Myocyte (in vitro differentiated cells): ENCODE measurements around the gene KATNA1. TPM values are rescaled to one million over a fixed set of nuclear protein-coding genes. Genes with fewer than 3 reads are reported as not detected.
"Not testable (repeated sequence)": the region's sequence is repeated elsewhere in the genome, so short reads cannot be mapped to it uniquely, and the experiment has no call there.

Experiments
- DNase-seq: peaks from one replicate; pipeline ENCODE4 v3.0.0-alpha.2; 2012; ENCODE audit warnings: low read depth
- polyA plus RNA-seq: library from polyadenylated mRNA; unstranded; fragments of >200 nt; gene quantifications from one replicate; pipeline ENCODE4 v1.2.1, GENCODE V29; 2012; ENCODE audit warnings: missing spikeins
- total RNA-seq: library from RNA; depleted of rRNA; stranded (reverse); fragments of >200 nt; gene quantifications from 2 replicates; pipeline ENCODE4 v1.2.3, GENCODE V29; 2014

KATNA1 gene
- total RNA-seq = 17.3 and 17.9 TPM in 2 replicates
- polyA plus RNA-seq = 13.1 TPM

DNA sequence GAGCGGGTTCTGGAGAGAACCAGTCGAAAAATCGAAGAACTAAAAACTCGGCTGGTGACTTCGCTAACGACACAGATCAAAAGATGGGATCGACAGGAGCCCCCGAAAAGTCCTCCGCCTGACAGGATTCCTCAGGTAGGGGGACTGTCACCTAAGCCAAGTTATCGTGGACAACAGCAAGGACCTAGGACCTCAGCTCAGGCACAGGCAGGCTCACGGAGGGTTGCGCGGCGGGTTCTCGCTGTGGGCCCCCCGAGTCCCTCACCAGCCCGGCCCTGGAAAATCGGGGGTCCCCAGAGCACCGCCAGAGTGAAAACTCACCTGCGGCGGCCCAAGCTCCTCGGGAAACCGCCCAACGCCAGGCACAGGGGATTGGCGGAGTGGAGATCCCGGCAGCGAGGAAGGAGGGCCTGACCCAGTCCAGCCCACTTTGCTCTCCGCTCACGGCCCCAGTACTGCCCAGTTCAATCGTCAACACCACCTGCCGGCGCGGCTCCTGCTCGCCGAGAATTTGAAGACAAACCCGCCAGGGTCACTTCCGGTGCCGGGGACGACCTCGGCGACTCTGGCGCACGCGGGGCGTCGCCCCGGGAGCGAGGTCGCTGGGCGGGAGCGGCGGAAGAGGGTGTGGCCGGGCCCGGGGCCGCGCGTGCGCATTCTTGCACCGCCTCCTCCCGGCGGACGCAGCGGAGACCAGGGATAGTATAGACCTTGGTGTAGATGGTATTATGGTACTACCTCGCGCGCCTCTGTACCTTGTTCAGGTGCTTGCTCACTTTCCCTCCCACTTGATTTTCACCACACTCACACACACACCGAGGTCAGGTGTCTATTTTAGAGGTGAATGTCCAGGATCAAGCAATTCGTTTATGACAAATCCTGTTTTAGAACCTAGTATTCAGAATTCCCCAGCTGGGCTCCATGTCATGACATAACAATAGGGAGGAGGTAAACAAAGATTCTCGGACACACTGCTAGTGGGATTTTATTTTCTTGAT, at the start of gene KATNA1:
Gene KATNA1, minus strand, starts transcription at position 567 of the 998 bp plus-strand sequence. CDS start 10,167 bp downstream, outside the sequence.
- DNase-seq = peak; percentile 84

DNA sequence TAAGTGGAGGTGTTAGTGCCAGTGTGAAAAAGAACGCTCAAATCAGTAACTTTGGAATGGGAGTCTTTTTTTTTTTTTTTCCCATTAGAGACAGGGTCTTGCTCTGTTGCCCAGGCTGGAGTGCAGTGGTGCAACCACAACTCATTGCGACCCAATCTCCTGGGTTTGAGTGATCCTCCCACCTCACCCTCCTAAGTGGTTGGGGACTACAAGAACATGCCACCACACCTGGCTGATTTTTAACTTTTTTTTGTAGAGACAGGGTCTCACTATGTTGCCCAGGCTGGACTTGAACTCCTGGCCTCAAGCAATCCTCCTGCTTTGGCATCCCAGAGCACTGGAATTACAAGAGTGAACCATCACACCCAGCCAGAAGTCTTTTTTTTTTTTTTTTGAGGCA, 49.7 kb upstream of the KATNA1 start:
- no peak for DNase-seq

DNA sequence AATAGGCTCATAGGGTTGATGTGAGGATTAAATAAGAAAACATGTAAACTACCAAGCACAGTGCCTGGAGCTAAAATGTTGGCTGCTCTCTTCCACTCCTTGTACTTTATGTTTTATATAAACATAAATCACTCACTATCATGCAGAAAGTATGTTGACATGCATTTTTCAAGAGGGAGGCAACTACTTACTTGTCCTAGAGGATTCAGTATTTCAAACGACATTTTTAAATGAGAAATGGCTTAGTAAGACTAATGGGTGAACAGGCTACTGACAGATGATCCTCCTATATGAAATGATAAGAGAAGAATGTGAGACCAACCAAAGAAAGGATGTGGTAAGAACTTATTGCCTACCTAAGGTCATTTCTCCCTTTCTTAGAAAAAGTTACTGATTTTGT, 48.4 kb upstream of the KATNA1 start:
- no peak for DNase-seq

DNA sequence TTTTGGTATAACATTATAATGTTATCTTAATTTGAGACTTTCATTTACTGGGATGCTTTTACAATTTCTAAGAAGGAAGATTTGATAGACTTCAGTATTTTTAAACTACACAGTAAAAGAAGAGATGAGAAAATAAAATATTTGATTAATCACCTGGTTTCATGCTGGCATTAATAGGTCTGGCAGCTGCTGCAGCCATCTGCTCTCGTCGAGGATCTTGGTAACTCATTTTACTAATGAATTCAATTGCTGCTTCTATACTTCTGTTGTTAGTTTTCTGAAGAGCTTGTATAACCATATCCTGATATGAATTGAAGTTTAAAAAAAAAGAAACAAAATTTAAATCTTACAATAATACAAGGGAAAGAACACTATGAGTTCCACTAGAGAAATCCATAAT, 46.4 kb upstream of the KATNA1 start:
- DNase-seq = no peak

DNA sequence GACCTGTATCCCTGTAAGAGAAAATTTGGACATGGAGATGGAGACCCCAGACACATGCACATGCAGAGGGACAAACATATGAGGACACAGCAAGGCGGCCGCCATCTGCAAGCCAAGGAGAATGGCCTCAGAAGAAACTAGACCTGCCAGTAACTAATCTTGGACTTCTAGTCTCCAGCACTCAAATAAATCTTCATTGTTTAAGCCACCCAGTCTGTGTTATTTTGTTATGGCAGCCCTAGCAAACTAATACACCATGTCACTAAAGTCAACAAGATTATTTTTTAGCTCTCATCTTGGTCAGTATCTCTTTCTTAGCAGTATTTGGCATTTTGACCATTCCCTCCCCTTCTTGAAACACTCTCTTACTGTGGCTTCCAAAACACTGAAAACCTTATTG, 42.7 kb upstream of the KATNA1 start:
- no peak for DNase-seq

DNA sequence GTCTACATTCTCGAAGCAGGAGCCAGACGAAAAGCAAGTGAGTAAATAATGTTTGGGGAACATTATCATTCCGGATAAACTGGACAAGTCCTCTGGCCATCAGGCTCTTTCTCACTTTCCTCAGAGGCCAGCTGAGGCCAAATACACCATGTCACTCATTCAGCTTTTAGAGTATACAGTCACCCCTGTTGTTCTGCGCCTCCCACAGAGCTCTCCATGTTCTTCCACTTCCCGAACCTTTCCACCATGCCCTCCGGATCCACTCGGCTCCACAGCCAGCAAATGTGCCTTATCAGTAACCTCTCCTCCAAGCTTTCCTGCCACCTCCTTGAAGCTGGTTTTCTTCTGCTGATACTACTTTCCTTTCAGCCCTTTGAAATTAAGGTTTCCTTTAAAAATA, 37.7 kb upstream of the KATNA1 start:
- DNase-seq = no peak

DNA sequence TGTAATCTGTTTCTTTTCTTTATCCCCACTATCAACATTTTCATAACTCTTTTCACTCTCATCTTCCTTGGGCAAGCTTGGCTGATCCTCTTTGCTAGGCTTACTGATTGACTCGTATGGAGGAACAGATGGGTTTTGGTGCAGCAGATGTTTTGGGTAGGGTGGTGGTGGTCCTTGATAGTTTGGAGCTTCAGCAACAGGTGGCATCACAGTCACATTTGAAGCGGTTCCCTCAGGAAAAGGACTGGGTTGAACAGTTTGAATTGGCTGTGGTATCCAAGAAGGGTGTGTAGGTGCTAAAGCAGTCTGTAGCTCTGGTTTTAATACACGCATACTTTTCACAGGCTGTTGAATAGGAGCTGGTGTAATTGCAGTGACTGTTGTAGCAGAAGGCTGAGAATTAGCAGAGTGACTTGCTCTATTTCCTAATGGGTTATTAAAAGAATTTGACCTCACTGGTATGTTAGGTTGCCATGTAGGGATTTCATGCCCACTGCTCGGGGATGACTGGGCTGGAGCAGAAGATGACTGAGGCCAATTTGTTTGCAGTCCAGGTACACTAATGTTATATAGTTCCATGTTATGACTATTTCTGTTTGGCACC, 34.8 kb upstream of the KATNA1 start:
- peak; percentile 81 for DNase-seq

DNA sequence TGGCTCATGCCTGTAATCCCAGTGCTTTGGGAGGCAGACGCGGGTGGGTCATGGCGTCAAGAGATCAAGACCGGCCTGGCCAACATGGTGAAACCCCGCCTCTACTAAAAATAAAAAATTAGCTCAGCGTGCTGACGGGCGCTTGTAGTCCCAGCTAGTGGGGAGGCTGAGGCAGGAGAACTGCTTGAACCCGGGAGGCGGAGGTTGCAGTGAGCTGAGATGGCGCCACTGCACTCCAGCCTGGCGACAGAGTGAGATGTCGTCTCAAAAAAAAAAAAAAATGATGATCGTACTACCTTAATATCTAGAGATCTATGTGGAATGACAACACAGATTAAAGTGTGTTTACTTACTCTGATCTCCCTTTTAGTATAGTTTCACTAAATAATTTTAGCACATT, 33.3 kb upstream of the KATNA1 start:
- DNase-seq = not testable (repeated sequence)

DNA sequence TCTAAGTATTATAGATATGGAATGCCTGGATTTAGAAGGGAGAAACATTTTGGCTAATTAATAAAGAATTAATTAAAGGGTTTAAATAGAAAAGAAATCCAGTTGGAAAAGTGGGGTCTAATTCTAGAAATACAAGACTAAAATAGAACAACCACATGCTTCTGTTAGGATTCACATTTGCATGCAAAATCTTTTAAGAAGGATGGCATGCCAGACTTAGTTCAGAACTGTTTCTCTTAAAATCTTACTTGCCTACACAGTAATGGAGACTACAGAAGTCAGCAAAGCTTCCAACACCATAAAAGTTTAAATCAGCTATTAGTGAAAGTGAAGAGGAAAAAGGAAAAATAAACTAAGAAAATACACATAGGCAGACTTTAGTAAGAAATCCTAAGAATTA, 32.7 kb upstream of the KATNA1 start:
- DNase-seq = peak; percentile 17

DNA sequence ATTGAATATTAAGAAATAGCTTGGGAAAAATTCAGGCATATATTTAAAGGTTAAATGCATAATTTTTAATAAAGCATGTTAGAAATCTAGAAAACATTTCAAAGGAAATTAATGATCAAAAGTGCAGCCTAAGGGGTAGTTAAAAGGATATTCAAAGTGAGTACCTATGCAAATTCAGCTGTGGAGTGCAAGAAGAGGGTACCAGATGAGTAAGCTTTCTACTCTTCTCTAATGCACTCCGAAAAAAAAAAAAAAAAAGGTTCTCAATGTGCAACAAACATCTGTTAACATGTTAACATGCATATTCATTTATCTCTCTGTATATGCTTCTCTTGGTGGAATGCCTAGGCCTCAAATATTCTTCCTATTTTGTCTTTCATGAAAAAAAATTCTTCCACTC, 32.0 kb upstream of the KATNA1 start:
- DNase-seq = no peak

DNA sequence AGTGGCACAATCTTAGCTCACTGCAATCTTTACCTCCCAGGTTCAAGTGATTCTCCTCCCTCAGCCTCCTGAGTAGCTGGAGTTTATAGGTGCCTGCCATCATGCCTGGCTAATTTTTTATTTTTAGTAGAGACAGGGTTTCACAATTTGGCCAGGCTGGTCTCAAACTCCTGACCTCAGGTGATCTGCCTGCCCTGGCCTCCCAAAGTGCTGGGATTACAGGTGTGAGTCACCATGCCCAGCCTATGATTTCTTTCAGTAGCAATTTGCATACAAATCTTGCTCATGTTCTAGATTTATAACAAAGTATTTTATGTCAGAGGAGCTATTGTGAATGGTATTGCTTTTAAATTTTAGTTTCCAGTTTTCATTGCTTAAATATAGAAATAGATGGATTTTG, 23.8 kb upstream of the KATNA1 start:
- not testable (repeated sequence) for DNase-seq

DNA sequence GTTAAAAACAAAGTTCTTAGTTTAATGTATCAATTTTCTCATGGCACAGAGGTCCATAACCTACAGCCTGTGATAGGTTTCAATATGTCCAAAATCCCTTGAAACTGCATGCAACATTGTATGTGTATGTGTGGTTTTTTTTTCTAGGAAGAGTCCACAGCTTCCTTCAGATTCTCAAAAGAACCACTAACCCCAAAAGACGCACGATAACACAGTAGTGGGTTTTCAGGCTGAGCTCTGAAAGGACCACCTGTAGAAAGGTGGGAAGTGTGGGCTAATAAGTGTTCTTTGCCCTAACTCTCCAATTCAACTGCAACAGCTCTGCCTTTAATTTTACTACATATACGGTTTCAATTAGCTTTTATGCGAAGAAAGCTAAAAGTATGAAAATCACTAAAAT, 11.5 kb upstream of the KATNA1 start:
- DNase-seq = no peak

DNA sequence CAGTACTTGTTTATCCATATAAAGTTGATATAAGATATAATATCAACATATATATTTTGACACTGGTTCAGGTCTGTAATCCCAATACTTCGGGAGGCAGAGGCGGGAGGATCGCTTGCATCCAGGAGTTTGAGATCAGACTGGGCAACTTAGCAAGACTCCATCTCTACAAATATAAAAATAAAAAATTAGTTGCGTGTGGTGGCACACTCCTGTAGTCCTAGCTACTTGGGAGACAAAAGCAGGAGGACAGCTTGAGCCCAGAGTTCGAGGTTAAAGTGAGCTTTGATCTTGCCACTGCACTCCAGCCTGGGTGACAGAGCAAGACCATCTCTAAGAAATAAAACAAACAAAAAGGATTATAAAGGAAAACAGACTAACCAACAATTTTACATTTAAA, 8.9 kb upstream of the KATNA1 start:
- no peak for DNase-seq

DNA sequence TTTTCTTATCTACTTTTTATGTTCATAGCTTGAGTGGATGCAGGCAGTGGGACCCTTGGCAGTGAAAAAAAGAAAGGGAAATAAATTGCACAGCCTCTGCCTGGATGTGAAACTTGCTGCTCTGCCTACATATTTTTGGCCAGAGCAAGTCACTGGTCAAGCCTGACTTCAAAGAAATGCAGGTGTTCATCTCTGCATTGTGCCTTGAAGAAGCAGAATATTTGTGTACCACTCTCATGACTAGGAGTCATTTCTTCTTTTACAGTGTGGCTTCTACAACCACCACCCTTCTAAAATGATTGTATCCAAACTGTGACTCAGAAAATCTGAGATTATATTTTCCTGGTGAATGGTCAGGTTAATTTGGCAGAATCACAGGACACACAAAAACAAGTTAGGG, 2.5 kb upstream of the KATNA1 start:
- no peak for DNase-seq

DNA sequence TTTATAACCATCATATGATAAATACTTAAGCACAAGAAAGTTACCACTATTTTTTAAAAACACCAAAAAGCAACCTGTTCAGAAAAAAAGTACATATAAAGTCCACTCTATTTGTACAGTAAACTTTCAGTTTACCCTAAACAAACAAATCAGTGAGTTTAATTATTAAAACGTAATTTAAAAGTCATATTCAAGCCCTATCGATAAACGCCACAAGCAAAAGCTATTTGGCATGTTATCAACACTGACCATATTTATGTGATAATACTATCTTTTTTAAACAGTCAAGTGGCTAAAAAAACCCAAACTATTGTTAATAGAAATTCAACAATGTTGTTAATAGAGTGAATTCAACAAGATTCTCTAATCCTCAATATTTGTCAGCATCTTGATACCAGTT, 1.9 kb downstream of the KATNA1 start:
- no peak for DNase-seq

DNA sequence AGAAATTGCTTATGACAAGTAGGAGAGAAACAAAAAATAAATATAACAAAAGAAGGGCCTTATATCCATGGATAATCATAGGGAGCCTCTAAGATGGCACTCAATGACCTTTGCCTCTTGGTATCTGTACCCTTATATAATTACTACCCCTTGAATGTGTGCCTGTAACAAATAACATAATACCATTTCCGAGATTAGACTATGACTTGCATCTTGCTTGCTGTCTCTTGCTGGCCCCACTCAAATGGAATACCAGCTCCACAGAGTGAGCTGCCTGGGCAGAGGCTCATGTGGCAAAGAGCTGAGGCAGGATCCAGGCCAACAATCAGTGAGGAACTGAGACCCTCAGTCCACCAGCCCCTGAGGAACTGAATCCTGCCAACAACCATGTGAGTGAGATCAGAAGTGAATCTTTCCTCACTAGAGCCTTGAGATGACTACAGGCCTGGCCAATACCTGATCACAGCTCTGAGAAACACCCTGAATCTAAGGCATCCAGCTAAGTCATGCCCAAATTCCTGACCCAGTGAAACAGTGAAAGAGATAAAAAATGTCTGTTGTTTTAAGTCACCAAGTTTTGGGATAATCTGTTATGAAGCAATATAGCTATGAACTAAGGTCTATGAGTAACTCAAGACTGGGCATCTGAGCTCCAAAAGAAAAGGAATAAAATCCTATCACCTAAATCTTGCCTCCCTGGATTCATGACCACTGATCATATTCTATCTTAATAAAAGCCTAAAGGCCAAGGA, 5.5 kb downstream of the KATNA1 start:
- peak; percentile 2 for DNase-seq

DNA sequence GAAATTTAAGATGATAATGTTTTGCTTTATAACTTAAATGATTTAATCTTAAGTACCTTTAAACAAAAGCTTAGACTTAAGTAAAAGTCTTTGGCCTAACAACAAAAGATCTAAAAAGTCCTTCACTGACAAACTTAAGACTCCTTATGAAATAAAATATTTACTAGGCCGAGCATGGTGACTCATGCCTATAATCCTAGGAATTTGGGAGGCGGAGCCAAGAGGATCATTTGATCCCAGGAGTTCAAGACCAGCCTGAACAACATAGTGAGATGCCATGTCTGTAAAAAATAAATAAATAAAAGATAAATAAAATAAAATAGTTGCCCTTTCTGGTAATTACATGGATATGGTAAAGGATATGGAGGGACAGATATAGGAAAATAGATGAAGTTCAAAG, 12.4 kb downstream of the KATNA1 start:
- peak; percentile 45 for DNase-seq

DNA sequence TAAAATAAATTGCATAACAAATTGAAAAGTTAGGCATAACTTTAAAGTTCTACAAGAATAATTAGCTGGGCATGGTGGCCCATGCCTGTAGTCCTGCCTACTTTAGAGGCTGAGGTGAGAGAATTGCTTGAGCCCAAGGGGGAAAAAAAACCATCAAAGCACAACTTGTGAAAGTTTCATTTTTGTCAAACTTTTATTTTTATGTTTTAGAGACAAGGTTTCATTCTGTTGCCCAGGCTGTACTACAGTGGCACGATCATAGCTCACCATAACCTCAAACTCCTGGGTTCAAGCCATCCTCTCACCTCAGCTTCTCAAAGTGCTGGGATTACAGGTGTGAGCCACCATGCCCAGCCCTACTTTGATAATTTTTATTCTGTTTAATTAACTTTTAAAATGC, 14.2 kb downstream of the KATNA1 start:
- no peak for DNase-seq

DNA sequence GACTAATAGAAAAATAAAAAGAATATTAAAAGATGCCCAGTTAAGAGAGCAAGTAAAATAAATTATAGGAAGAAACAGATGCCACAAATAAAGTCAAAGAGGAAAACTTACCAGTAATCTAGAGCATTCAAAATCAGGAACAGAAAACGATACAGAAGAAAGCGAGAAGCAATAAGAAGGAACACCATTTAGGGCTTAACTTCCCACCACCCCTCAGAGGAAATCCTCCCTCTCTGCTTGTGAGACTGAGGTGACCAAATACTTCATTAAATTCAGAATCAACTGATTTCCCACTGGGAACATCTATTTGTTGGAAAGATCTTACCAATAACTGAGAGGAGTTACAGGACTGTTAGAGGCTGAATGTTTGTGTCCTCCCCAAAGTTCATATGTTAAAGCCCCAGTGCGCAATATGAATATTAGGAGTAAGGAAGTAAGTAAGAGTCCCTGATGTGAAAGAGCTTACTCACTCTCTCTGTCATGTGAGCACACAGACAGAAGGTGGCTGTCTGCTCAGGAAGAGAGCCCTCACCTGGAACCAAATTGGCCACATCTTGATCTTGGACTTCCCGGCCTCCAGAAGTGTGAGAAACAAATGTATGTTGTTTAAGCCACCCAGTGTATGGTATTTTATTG, 19.5 kb downstream of the KATNA1 start:
- DNase-seq = no peak

DNA sequence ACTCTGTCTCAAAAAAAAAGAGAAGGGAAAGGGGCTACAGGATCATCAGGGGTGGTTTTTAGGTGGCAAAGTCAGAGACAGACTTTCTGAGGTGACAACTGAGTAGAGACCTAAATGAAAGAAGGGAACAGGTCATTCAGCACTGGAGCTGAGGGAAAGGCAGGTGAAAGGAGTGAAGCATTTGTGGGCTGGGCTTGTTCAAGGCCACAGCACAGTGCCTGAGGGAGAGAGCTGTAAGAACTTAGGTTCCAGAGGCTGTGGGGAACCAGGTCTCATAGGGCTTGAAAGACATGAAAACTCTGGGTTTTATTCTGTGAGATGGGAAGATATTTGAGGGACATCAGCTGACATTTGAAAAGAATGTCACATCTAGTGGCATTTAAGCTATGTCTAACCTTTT, 20.8 kb downstream of the KATNA1 start:
- DNase-seq = no peak

DNA sequence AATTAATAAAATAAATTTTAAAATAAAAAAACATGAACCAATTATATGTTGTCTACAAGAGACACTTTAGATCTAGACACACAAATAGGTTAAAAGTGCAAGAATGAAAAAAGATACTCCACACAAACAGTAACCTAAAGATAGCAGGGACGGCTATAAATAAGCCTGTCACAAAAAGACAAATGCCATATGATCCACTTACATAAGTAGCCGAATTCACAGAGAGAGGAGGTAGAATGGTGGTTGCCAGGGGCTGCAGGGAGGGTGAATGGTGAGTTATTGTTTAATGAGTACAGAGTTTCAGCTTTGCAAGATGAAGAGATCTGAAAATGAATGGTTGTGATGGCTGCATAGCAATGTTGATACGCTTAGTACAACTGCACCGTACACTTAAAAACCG, 32.7 kb downstream of the KATNA1 start:
- no peak for DNase-seq
